ENCODE data around the gene FGF22. TPM values are rescaled to one million over a fixed set of nuclear protein-coding genes. Genes with fewer than 3 reads are reported as not detected.

The FGF22 gene
- total and polyA plus RNA-seq, 2 of the 13 experiments (the other 11 are each of a cell fraction or from before 2014, with no cell fraction given), result 0.24 TPM; not detected in 1

- TF ChIP-seq THAP11 (CRISPR knock-in tag; IDR thresholded peaks at IDR 0.05) (peak; percentile 98), ZSCAN12 (CRISPR knock-in tag; IDR thresholded peaks at IDR 0.05) (0 out of 2 replicates have a peak, but pooled peaks have one; percentile 27), ZBTB39 (CRISPR knock-in tag; IDR thresholded peaks at IDR 0.05) (no peak), NFE2L1 (CRISPR knock-in tag; IDR thresholded peaks at IDR 0.05; ENCODE audit: borderline replicate concordance) (no peak), DZIP1 (CRISPR knock-in tag; IDR thresholded peaks at IDR 0.05) (no peak), AGO2 (optimal IDR thresholded peaks at IDR 0.05; ENCODE audit: low read depth, low read length) (peak; percentile 69), ZNF143 (CRISPR knock-in tag; IDR thresholded peaks at IDR 0.05) (peak; percentile 93), HOXD1 (CRISPR knock-in tag; IDR thresholded peaks at IDR 0.05) (no peak), ZNF83 (CRISPR knock-in tag; IDR thresholded peaks at IDR 0.05; ENCODE audit: borderline replicate concordance) (0 out of 2 replicates have a peak, but pooled peaks have one; percentile 21), ZNF841 (CRISPR knock-in tag; IDR thresholded peaks at IDR 0.05; ENCODE audit: borderline replicate concordance) (no peak), TFE3 (CRISPR knock-in tag; IDR thresholded peaks at IDR 0.05) (0 out of 2 replicates have a peak, but pooled peaks have one; percentile 31), TRAFD1 (CRISPR knock-in tag; IDR thresholded peaks at IDR 0.05; ENCODE audit: borderline replicate concordance) (no peak), FOXP1 (IDR thresholded peaks at IDR 0.05) (no peak), FOXP1 (CRISPR knock-in tag; IDR thresholded peaks at IDR 0.05) (no peak)
- TF ChIP-seq, protein P1, sequence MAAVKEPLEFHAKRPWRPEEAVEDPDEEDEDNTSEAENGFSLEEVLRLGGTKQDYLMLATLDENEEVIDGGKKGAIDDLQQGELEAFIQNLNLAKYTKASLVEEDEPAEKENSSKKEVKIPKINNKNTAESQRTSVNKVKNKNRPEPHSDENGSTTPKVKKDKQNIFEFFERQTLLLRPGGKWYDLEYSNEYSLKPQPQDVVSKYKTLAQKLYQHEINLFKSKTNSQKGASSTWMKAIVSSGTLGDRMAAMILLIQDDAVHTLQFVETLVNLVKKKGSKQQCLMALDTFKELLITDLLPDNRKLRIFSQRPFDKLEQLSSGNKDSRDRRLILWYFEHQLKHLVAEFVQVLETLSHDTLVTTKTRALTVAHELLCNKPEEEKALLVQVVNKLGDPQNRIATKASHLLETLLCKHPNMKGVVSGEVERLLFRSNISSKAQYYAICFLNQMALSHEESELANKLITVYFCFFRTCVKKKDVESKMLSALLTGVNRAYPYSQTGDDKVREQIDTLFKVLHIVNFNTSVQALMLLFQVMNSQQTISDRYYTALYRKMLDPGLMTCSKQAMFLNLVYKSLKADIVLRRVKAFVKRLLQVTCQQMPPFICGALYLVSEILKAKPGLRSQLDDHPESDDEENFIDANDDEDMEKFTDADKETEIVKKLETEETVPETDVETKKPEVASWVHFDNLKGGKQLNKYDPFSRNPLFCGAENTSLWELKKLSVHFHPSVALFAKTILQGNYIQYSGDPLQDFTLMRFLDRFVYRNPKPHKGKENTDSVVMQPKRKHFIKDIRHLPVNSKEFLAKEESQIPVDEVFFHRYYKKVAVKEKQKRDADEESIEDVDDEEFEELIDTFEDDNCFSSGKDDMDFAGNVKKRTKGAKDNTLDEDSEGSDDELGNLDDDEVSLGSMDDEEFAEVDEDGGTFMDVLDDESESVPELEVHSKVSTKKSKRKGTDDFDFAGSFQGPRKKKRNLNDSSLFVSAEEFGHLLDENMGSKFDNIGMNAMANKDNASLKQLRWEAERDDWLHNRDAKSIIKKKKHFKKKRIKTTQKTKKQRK (IDR thresholded peaks at IDR 0.05; ENCODE audit: low read length), result no peak
- TF ChIP-seq, protein P2, sequence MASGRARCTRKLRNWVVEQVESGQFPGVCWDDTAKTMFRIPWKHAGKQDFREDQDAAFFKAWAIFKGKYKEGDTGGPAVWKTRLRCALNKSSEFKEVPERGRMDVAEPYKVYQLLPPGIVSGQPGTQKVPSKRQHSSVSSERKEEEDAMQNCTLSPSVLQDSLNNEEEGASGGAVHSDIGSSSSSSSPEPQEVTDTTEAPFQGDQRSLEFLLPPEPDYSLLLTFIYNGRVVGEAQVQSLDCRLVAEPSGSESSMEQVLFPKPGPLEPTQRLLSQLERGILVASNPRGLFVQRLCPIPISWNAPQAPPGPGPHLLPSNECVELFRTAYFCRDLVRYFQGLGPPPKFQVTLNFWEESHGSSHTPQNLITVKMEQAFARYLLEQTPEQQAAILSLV (CRISPR knock-in tag; IDR thresholded peaks at IDR 0.05; ENCODE audit: borderline replicate concordance), result 0 out of 2 replicates have a peak, but pooled peaks have one; percentile 17
These were observed 6.5 kb upstream of the FGF22 start, which contains the start of gene POLRMT (continued) for GRCh38 chr19:633068-633785.
